Measurements from ENCODE around the gene GNAT2.

The GNAT2 gene

GRCh38 chr1:109639063-109639840 is 19.8 kb upstream of the GNAT2 start:
- in situ Hi-C loops (cut with MboI; ENCODE audit: low pct_unique_long_range_greater_than_20kb, low sequenced_read_pairs, unreplicated experiment), result no loop called here
- DNase-seq (ENCODE audit: low spot score), result no peak
- no peak for TF ChIP-seq CTCF (IDR thresholded peaks at IDR 0.05; ENCODE audit: extremely low read depth, insufficient read depth, missing control alignments)

- no peak for DNase-seq (ENCODE audit: low spot score)
- TF ChIP-seq CTCF (IDR thresholded peaks at IDR 0.05; ENCODE audit: extremely low read depth, insufficient read depth, missing control alignments), result no peak
- in situ Hi-C loops (cut with MboI; ENCODE audit: low pct_unique_long_range_greater_than_20kb, low sequenced_read_pairs, unreplicated experiment), result no loop called here
Observed at GRCh38 chr1:109637446-109637845, 18.0 kb upstream of the GNAT2 start.

- no peak for TF ChIP-seq CTCF (IDR thresholded peaks at IDR 0.05; ENCODE audit: extremely low read depth, insufficient read depth, missing control alignments)
- DNase-seq (ENCODE audit: low spot score), result no peak
- in situ Hi-C loops (cut with MboI; ENCODE audit: low pct_unique_long_range_greater_than_20kb, low sequenced_read_pairs, unreplicated experiment), result no loop called here
Observed at GRCh38 chr1:109636201-109636952, 17.0 kb upstream of the GNAT2 start.

- in situ Hi-C loops (cut with MboI; ENCODE audit: low pct_unique_long_range_greater_than_20kb, low sequenced_read_pairs, unreplicated experiment), result no loop called here
- no peak for TF ChIP-seq CTCF (IDR thresholded peaks at IDR 0.05; ENCODE audit: extremely low read depth, insufficient read depth, missing control alignments)
- no peak for DNase-seq (ENCODE audit: low spot score)
Observed at GRCh38 chr1:109635862-109636200, 16.4 kb upstream of the GNAT2 start.

GRCh38 chr1:109634771-109635750 is 15.6 kb upstream of the GNAT2 start:
- no peak for DNase-seq (ENCODE audit: low spot score)
- in situ Hi-C loops (cut with MboI; ENCODE audit: low pct_unique_long_range_greater_than_20kb, low sequenced_read_pairs, unreplicated experiment), result loop anchor here (5.0 kb wide), 1 partner anchor 88 kb away; the partner anchor contains the start of gene GNAI3

More at GRCh38 chr1:109634771-109635750, 15.6 kb upstream of the GNAT2 start:
- no peak for TF ChIP-seq CTCF (IDR thresholded peaks at IDR 0.05; ENCODE audit: extremely low read depth, insufficient read depth, missing control alignments)
